HepG2 (cell line): ENCODE data around the gene ZDHHC11. TPM values are rescaled to one million over a fixed set of nuclear protein-coding genes. Genes with fewer than 3 reads are reported as not detected.

Source experiments
- ATAC-seq: fragments of 200-7000 bp; cut with Tn5 transposase; 3 replicates; pipeline ENCODE4 v1.9.1; 2020; ENCODE audit warnings: mild to moderate bottlenecking, moderate library complexity
- BruUV-seq: library from RNA; stranded (reverse); fragments of 400-500 nt; replicated peaks from 2 replicates; lab custom pipeline; 2021; lab: Mats Ljungman, UMichigan
- CTCF ChIA-PET: fragments of 300-600 bp; formaldehyde crosslinking; extraction: SDS; loops from one replicate; lab custom pipeline; 2021; ENCODE audit warnings: low total read pairs, inconsistent platforms, low intra/inter-chr PET ratio; lab: Yijun Ruan, JAX
- POLR2A ChIA-PET: fragments of 350-600 bp; sonication (Branson Sonifier 250); formaldehyde crosslinking; loops from one replicate; lab custom pipeline; 2020; ENCODE audit warnings: antibody characterized with exemption, inconsistent platforms; lab: Yijun Ruan, JAX
- DNase-seq: peaks from one replicate; pipeline ENCODE4 v3.0.0-alpha.2; 2015; ENCODE audit warnings: low spot score
- FAIRE-seq: peaks from 3 replicates; lab custom pipeline; 2011; peaks lifted over from hg19 to GRCh38; lab: Jason Lieb, UNC
- H2AFZ ChIP-seq: one replicate; pipeline ENCODE4 v1.6.1; 2011; ENCODE audit warnings: low read length, inconsistent platforms
- H3K27ac ChIP-seq: fragments of 300-600 bp; 3 replicates; pipeline ENCODE4 v1.8.0; 2011; ENCODE audit warnings: mixed run types, mild to moderate bottlenecking, mixed read lengths, low read length, inconsistent platforms; ENCODE audit not compliant: insufficient read depth; ENCODE audit errors: extremely low read length
- H3K27me3 ChIP-seq, 2 experiments: fragments of 200-600 bp in 1 of 2; 2 replicates in 1 of 2; 3 replicates in 1 of 2; pipeline versions ENCODE4 v1.6.0 to v1.8.0; 2011; ENCODE audit warnings: low read length in 2 of 2, mild to moderate bottlenecking in 2 of 2, moderate library complexity in 2 of 2, inconsistent platforms in 1 of 2; ENCODE audit not compliant: insufficient read depth in 2 of 2, control insufficient read depth in 1 of 2
- H3K36me3 ChIP-seq, 2 experiments: fragments of 200-600 bp in 1 of 2; replicated peaks in 1 of 2; 2 replicates in 1 of 2; 3 replicates in 1 of 2; pipeline versions ENCODE4 v1.5.1 to v1.8.0; 2011; ENCODE audit warnings: low read length in 2 of 2, inconsistent platforms in 1 of 2; ENCODE audit not compliant: insufficient read depth in 2 of 2, control insufficient read depth in 1 of 2
- H3K4me1 ChIP-seq: 2 replicates; pipeline ENCODE4 v1.5.1; 2012; ENCODE audit warnings: low read length, inconsistent platforms; ENCODE audit not compliant: insufficient read depth
- H3K4me2 ChIP-seq: 2 replicates; pipeline ENCODE4 v1.6.0; 2011; ENCODE audit warnings: low read depth, low read length, inconsistent platforms
- H3K4me3 ChIP-seq, 3 experiments: fragments of 200-600 bp in 1 of 3; sonication (generic), shearing (Covaris generic) in 1 of 3; replicated peaks in 1 of 3; 2 replicates each; pipeline ENCODE4 v1.5.1; 2011 to 2016; ENCODE audit warnings: low read length in 3 of 3, inconsistent platforms in 2 of 3, low read depth in 2 of 3, mild to moderate bottlenecking in 2 of 3, control low read depth in 1 of 3, mixed read lengths in 1 of 3; ENCODE audit not compliant: insufficient read depth in 1 of 3
- H3K79me2 ChIP-seq: one replicate; pipeline ENCODE4 v1.6.1; 2011; ENCODE audit warnings: low read length, inconsistent platforms; ENCODE audit not compliant: insufficient read depth
- H3K9ac ChIP-seq: 2 replicates; pipeline ENCODE4 v1.6.0; 2011; ENCODE audit warnings: mild to moderate bottlenecking, low read depth, low read length, inconsistent platforms; ENCODE audit not compliant: insufficient read depth
- H3K9me3 ChIP-seq: 2 replicates; pipeline ENCODE4 v1.5.1; 2012; ENCODE audit warnings: mild to moderate bottlenecking, low read length
- H4K20me1 ChIP-seq: 2 replicates; pipeline ENCODE4 v1.6.0; 2011; ENCODE audit warnings: inconsistent platforms, mild to moderate bottlenecking, low read length, moderate library complexity; ENCODE audit not compliant: insufficient read depth
- ARID4A ChIP-seq: sonication (generic); formaldehyde crosslinking; IDR thresholded peaks from 2 replicates; pipeline ENCODE4 v1.5.0; 2020; ENCODE audit warnings: mild to moderate bottlenecking, missing genetic modification reagents, borderline replicate concordance
- BCL6 ChIP-seq: IDR thresholded peaks from 2 replicates; pipeline ENCODE4 v1.6.1; 2016; ENCODE audit warnings: missing genetic modification reagents, missing compliant biosample characterization
- CENPX ChIP-seq: sonication (generic); formaldehyde crosslinking; IDR thresholded peaks from 2 replicates; pipeline ENCODE4 v1.9.0; 2021; ENCODE audit warnings: mild to moderate bottlenecking, missing genetic modification reagents, moderate library complexity
- ELF1 ChIP-seq: sonication (generic); formaldehyde crosslinking; IDR thresholded peaks from 2 replicates; pipeline ENCODE4 v1.4.0; 2020; ENCODE audit warnings: missing genetic modification reagents
- FIP1L1 ChIP-seq: fragments of 200-400 bp; formaldehyde crosslinking; IDR thresholded peaks from 2 replicates; pipeline ENCODE4 v1.6.1; 2018; ENCODE audit warnings: low read depth, mild to moderate bottlenecking, low read length, moderate library complexity, borderline replicate concordance; ENCODE audit not compliant: insufficient read depth
- ISL2 ChIP-seq: sonication (generic); formaldehyde crosslinking; IDR thresholded peaks from 2 replicates; pipeline ENCODE4 v1.5.0; 2020; ENCODE audit warnings: missing genetic modification reagents
- NFIC ChIP-seq: IDR thresholded peaks from 2 replicates; pipeline ENCODE4 v1.6.1; 2012; ENCODE audit warnings: mild to moderate bottlenecking, low read length, inconsistent platforms
- NR2F6 ChIP-seq, 2 experiments: IDR thresholded peaks; 2 replicates each; pipeline ENCODE4 v1.6.1; 2016; ENCODE audit warnings: antibody characterized with exemption in 1 of 2, mild to moderate bottlenecking in 1 of 2
- SOX13 ChIP-seq, 3 experiments: fragments of 450-650 bp in 1 of 3; sonication (generic) in 1 of 3; formaldehyde crosslinking in 1 of 3; IDR thresholded peaks in 2 of 3; conservative IDR thresholded peaks in 1 of 3; 2 replicates each; pipeline versions ENCODE4 v1.5.0 to v1.6.1; 2016 to 2020; ENCODE audit warnings: antibody characterized with exemption in 1 of 3, mild to moderate bottlenecking in 1 of 3, missing compliant biosample characterization in 1 of 3, missing genetic modification reagents in 1 of 3, moderate library complexity in 1 of 3
- ZFYVE20 ChIP-seq: sonication (generic); formaldehyde crosslinking; IDR thresholded peaks from 2 replicates; pipeline ENCODE4 v1.8.0; 2023; ENCODE audit warnings: low read depth, mild to moderate bottlenecking, moderate library complexity, missing genetic modification reagents, borderline replicate concordance
- ZNF383 ChIP-seq: sonication (generic); formaldehyde crosslinking; IDR thresholded peaks from 2 replicates; pipeline ENCODE4 v1.4.0; 2020; ENCODE audit warnings: missing genetic modification reagents, mild to moderate bottlenecking, borderline replicate concordance
- ZNF550 ChIP-seq: sonication (generic); formaldehyde crosslinking; IDR thresholded peaks from 2 replicates; pipeline ENCODE4 v1.4.0; 2020; ENCODE audit warnings: mild to moderate bottlenecking, missing genetic modification reagents, borderline replicate concordance
- ZNF563 ChIP-seq: sonication (generic); formaldehyde crosslinking; IDR thresholded peaks from 2 replicates; pipeline ENCODE4 v1.8.0; 2022; ENCODE audit warnings: mild to moderate bottlenecking, moderate library complexity, missing genetic modification reagents
- WGBS: methylation state at CpG from one replicate; pipeline ENCODE4 v1.1.6; 2017; ENCODE audit warnings: low lambda C conversion rate; 5-methylcytosine and 5-hydroxymethylcytosine counted together
- in situ Hi-C: cut with HindIII; loops from 2 replicates; pipeline ENCODE4 v1.10.0; 2017; ENCODE audit warnings: low pct_unique_long_range_greater_than_20kb; ENCODE audit not compliant: extremely low pct_ligation_motif_present
- intact Hi-C: fragments of 100-400 bp; cut with micrococcal nuclease; formaldehyde crosslinking; loops from one replicate; pipeline ENCODE4 v1.10.0; 2022; ENCODE audit not compliant: unreplicated experiment
- polyA plus RNA-seq, 8 experiments: library from polyadenylated mRNA; depleted of rRNA in 3 of 8; stranded (reverse) in 7 of 8; unstranded in 1 of 8; fragments of >200 nt; fragmentation: Illumina TruSeq in 4 of 8; extraction: Trizol in 4 of 8; gene quantifications; 2 replicates each; pipeline versions ENCODE4 v1.2.1 to v1.2.3, GENCODE V29; 2011 to 2016; ENCODE audit warnings: low read depth in 4 of 8, missing spikeins in 1 of 8, mixed read lengths in 1 of 8; ENCODE audit not compliant: insufficient read depth in 1 of 8
- total RNA-seq, 5 experiments: library from RNA; depleted of rRNA; stranded (reverse); fragments of >200 nt; fragmentation: Illumina TruSeq; extraction: Trizol; gene quantifications; 2 replicates each; pipeline ENCODE4 v1.2.3, GENCODE V29; 2016; ENCODE audit warnings: low read depth in 1 of 5
- TF ChIP-seq, protein P1 (sequence below): sonication (generic); formaldehyde crosslinking; IDR thresholded peaks from 2 replicates; pipeline ENCODE4 v1.5.1; 2020; ENCODE audit warnings: missing genetic modification reagents, mild to moderate bottlenecking, borderline replicate concordance

ZDHHC11 gene
- total and polyA plus RNA-seq, 2 of the 13 experiments (the other 11 are each of a cell fraction or from before 2014, with no cell fraction given), result 2.1 to 4.0 TPM

- TF ChIP-seq ZNF563 (CRISPR knock-in tag) (no peak), FIP1L1 (no peak)
- TF ChIP-seq, all 625 proteins: peak for 0
These were observed 31.7 kb downstream of the ZDHHC11 start (continued) for GRCh38 chr5:819078-819477.

DNA sequence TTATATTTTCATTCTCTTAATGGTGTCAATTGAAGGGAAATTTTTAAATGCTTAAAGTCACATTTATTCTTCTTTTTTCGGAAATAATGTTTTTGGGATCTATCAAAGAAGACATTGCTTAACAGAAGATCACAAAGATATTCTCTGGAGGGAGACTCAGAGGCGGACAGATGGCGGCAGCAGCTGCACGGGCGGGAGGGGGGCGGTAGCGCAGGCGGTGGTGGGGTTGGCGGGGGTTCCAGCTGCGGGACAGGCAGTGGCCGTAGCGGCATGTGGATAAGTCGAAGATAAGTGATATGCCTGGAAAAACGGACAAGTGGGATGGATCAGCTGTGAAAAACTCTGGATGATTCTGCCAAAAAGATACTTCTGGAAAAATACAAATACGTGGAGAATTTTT lies 34.6 kb downstream of the ZDHHC11 start:
- Histone ChIP-seq H4K20me1 (no peaks in the 10 kb centered on the region), H3K4me2 (no peak overlapping the region), H3K4me3 (no peak overlapping the region), H3K27ac (no peak overlapping the region), H3K9ac (no peak overlapping the region), H2AFZ (no peak overlapping the region), H3K79me2 (no peaks in the 10 kb centered on the region), H3K4me1 (no peaks in the 10 kb centered on the region), H3K36me3 (no peaks in the 10 kb centered on the region), H3K9me3 (no peaks in the 10 kb centered on the region), H3K27me3 (no peaks in the 10 kb centered on the region)
- POLR2A ChIA-PET, result no interaction called here
- in situ Hi-C loops (no loop called here), intact Hi-C loops (no loop called here)
- DNase-seq (no peak), FAIRE-seq (no peak), ATAC-seq (no peak)
- CTCF ChIA-PET, result no interaction called here
- 76% methylated on average over 15 of the region's 15 CpGs for WGBS
- TF ChIP-seq ARID4A (CRISPR knock-in tag) (no peak), BCL6 (CRISPR knock-in tag) (no peak), ZNF383 (CRISPR knock-in tag) (no peak), ELF1 (CRISPR knock-in tag) (no peak), NFIC (no peak), ZFYVE20 (CRISPR knock-in tag) (no peak), SOX13 (IDR thresholded peaks at IDR 0.05) (no peak), SOX13 (CRISPR knock-in tag; conservative IDR thresholded peaks at IDR 0.05 in 1 of 2, IDR thresholded peaks at IDR 0.05 in 1 of 2) (no peak), NR2F6 (IDR thresholded peaks at IDR 0.05) (no peak), NR2F6 (CRISPR knock-in tag; IDR thresholded peaks at IDR 0.05) (no peak), CENPX (CRISPR knock-in tag) (no peak), ISL2 (CRISPR knock-in tag) (no peak), ZNF550 (CRISPR knock-in tag) (no peak)
- TF ChIP-seq, protein P1, sequence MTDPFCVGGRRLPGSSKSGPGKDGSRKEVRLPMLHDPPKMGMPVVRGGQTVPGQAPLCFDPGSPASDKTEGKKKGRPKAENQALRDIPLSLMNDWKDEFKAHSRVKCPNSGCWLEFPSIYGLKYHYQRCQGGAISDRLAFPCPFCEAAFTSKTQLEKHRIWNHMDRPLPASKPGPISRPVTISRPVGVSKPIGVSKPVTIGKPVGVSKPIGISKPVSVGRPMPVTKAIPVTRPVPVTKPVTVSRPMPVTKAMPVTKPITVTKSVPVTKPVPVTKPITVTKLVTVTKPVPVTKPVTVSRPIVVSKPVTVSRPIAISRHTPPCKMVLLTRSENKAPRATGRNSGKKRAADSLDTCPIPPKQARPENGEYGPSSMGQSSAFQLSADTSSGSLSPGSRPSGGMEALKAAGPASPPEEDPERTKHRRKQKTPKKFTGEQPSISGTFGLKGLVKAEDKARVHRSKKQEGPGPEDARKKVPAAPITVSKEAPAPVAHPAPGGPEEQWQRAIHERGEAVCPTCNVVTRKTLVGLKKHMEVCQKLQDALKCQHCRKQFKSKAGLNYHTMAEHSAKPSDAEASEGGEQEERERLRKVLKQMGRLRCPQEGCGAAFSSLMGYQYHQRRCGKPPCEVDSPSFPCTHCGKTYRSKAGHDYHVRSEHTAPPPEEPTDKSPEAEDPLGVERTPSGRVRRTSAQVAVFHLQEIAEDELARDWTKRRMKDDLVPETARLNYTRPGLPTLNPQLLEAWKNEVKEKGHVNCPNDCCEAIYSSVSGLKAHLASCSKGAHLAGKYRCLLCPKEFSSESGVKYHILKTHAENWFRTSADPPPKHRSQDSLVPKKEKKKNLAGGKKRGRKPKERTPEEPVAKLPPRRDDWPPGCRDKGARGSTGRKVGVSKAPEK (CRISPR knock-in tag), result no peak
- BruUV-seq, result no TSS peak
